ENCODE measurements around the gene DLEU7. TPM values are rescaled to one million over a fixed set of nuclear protein-coding genes. Genes with fewer than 3 reads are reported as not detected.
A peak's percentile ranks its signal among the peaks of the same experiment; 100 is the strongest.

The DLEU7 gene
- total RNA-seq, 1 donor from 2014 or later: not detected

DNA sequence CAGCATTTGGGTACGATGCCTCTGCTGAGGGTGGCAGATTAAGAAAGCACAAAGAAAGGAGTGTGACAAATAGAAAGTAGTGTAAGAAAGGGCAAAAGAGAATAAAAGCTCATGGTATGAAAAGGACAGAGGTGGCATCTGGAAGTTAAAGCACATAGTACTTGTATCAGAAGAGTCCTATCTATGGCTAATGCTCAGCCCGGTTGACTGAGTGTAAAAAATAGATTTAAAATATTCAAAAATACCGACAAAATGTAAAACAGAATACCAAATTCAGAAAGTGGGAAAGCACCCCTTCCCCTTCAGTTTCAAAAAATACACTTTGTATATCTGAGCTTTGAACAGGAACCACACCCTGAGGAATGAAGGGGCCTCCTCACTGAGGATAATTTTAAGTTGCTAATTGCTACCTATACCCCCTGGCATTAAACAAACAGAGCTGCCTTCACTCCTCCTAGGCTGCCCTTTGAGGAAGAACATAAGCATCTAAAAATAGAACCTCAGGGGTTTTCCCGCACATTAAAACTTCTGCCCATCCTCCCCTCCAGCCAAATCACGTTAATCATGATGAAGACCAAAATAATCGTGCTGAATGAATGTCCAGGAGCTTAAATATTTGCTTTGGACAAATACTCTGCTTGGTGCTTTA is 43.3 kb downstream of the DLEU7 start:
- FAIRE-seq (no peak), DNase-seq (ENCODE audit: low read depth) (no peak)
- Histone ChIP-seq H3K27me3 (ENCODE audit: control insufficient read depth, insufficient read depth, low read length) (no peaks in the 10 kb centered on the region), H3K4me3 (ENCODE audit: low read depth, low read length) (no peak overlapping the region), H3K36me3 (ENCODE audit: control insufficient read depth, insufficient read depth, low read length) (no peaks in the 10 kb centered on the region)
- TF ChIP-seq, protein P1, sequence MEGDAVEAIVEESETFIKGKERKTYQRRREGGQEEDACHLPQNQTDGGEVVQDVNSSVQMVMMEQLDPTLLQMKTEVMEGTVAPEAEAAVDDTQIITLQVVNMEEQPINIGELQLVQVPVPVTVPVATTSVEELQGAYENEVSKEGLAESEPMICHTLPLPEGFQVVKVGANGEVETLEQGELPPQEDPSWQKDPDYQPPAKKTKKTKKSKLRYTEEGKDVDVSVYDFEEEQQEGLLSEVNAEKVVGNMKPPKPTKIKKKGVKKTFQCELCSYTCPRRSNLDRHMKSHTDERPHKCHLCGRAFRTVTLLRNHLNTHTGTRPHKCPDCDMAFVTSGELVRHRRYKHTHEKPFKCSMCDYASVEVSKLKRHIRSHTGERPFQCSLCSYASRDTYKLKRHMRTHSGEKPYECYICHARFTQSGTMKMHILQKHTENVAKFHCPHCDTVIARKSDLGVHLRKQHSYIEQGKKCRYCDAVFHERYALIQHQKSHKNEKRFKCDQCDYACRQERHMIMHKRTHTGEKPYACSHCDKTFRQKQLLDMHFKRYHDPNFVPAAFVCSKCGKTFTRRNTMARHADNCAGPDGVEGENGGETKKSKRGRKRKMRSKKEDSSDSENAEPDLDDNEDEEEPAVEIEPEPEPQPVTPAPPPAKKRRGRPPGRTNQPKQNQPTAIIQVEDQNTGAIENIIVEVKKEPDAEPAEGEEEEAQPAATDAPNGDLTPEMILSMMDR (IDR thresholded peaks at IDR 0.05; ENCODE audit: insufficient read depth, low read length, severe bottlenecking): no peak

DNA sequence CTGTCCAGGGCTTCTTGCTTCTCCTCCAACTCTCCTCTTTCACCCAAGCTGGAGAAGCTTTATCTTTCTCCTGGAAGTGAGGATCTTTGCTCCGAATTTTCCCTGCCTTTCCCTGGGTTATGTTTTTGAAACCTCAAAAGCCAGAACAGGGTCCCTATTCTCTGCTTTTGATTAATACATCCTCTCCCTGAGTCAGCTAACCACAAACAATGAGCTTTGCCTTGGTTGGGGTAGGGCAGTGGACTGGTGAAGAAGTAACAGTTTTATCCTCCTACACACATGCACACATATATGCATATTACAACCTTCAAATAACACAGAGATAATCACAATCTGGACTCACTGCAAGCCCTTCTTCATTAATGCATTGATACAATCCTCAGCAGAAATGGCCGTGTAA is 44.6 kb downstream of the DLEU7 start:
- DNase-seq (ENCODE audit: low read depth) (peak; percentile 29), FAIRE-seq (no peak)
- Histone ChIP-seq H3K4me3 (ENCODE audit: low read depth, low read length) (no peak overlapping the region), H3K36me3 (ENCODE audit: control insufficient read depth, insufficient read depth, low read length) (no peaks in the 10 kb centered on the region), H3K27me3 (ENCODE audit: control insufficient read depth, insufficient read depth, low read length) (no peaks in the 10 kb centered on the region)
- TF ChIP-seq, protein P1 (IDR thresholded peaks at IDR 0.05; ENCODE audit: insufficient read depth, low read length, severe bottlenecking): no peak

DNA sequence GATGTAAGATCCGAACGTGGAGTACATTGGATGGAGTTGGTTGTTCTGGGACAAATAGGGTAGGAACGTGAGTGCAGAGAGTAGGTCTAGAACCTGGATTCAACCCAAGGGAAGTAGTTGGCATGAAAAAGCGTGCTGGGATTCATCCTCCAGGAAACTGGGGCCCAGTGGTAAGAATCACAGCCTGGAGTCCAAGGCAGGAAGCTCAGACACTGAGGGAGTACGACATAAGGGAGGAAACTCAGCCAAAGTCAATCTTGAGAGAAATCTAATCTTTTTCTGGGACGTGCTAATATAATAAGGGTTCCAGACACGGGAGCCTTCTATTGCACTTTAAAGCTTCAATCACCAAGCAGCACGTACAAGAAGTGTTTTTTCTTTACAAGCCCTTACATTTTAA is 46.4 kb downstream of the DLEU7 start:
- H3K27me3 ChIP-seq (ENCODE audit: control insufficient read depth, insufficient read depth, low read length): no peaks in the 10 kb centered on the region
- DNase-seq (ENCODE audit: low read depth) (no peak), FAIRE-seq (no peak)
- no peak overlapping the region for H3K4me3 ChIP-seq (ENCODE audit: low read depth, low read length)
- TF ChIP-seq, protein P1 (IDR thresholded peaks at IDR 0.05; ENCODE audit: insufficient read depth, low read length, severe bottlenecking): no peak
- H3K36me3 ChIP-seq (ENCODE audit: control insufficient read depth, insufficient read depth, low read length): no peaks in the 10 kb centered on the region

DNA sequence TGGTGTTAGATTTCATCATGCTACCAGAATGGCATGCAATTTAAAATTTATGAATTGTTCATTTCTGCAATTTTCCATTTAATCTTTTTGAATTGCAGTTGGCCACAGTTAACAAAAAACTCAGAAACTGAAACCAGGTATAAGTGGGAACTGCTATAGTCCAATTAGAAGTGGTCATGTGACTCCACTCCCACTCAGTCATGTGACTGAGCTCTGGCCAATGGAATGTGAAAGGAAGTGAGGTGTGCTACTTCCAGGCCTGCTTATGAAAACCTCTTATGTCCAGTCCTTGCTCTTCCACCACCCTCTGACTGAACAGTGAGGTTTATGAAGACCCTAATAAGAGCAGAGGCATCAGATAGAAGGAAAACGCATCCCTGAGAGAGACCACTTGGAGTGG is 47.0 kb downstream of the DLEU7 start:
- FAIRE-seq: no peak
- no peak for DNase-seq (ENCODE audit: low read depth)
- Histone ChIP-seq H3K27me3 (ENCODE audit: control insufficient read depth, insufficient read depth, low read length) (no peaks in the 10 kb centered on the region), H3K4me3 (ENCODE audit: low read depth, low read length) (no peak overlapping the region), H3K36me3 (ENCODE audit: control insufficient read depth, insufficient read depth, low read length) (no peaks in the 10 kb centered on the region)
- TF ChIP-seq, protein P1 (IDR thresholded peaks at IDR 0.05; ENCODE audit: insufficient read depth, low read length, severe bottlenecking): no peak

DNA sequence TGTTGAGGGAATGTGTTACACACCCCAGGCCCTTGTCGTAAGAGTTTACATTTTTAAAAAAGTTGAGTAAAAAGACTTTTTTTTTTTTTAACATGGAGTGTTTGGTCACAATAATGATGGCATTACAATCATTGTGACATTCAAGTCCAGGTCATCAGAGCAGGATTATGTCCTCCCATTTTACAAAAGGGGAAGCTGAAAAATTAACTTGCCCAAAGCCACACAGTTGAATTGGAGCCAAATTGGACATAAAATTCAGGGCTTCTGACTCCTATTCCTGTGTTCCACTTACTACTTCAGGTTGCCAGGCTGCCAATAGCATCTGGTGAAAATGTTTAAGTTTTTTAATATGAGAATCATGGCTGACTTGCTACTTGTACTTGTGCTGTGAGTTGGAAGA is 49.3 kb downstream of the DLEU7 start:
- FAIRE-seq: no peak
- TF ChIP-seq, protein P1 (IDR thresholded peaks at IDR 0.05; ENCODE audit: insufficient read depth, low read length, severe bottlenecking): no peak
- Histone ChIP-seq H3K27me3 (ENCODE audit: control insufficient read depth, insufficient read depth, low read length) (no peaks in the 10 kb centered on the region), H3K36me3 (ENCODE audit: control insufficient read depth, insufficient read depth, low read length) (no peaks in the 10 kb centered on the region), H3K4me3 (ENCODE audit: low read depth, low read length) (no peak overlapping the region)
- DNase-seq (ENCODE audit: low read depth): no peak

DNA sequence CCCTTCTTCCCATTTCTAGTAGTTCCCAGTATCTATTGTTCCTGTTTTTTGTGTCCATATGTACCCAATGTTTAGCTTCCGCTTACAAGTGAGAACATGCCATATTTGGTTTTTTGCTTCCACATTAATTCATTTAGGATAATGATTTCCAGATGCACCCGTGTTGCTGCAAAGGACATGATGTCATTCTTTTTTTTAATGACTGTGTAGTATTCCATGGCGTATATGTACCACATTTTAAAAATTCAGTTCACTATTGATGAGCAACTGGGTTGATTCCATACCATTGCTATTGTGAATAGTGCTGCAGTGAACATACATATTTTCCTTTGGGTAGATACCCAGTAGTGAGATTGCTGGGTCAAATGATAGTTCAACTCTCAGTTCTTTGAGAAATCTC is 50.5 kb downstream of the DLEU7 start:
- no peaks in the 10 kb centered on the region for H3K27me3 ChIP-seq (ENCODE audit: control insufficient read depth, insufficient read depth, low read length)
- H3K36me3 ChIP-seq (ENCODE audit: control insufficient read depth, insufficient read depth, low read length): no peaks in the 10 kb centered on the region
- no peak for DNase-seq (ENCODE audit: low read depth)
- no peak overlapping the region for H3K4me3 ChIP-seq (ENCODE audit: low read depth, low read length)
- FAIRE-seq: no peak
- TF ChIP-seq, protein P1 (IDR thresholded peaks at IDR 0.05; ENCODE audit: insufficient read depth, low read length, severe bottlenecking): no peak

Data from bronchial epithelial cell (primary cell).